Peyer's patch (tissue), 4 donors: Measurements from ENCODE around the gene RAB31. TPM values are rescaled to one million over a fixed set of nuclear protein-coding genes. Genes with fewer than 3 reads are reported as not detected.

Experiments used
- DNase-seq, 3 donors: peaks; one replicate each; pipeline ENCODE4 v3.0.0-alpha.2; 2017 to 2019
- H3K27ac ChIP-seq, 4 donors: fragments of 200-600 bp; sonication (generic); one replicate each; pipeline ENCODE4 v1.5.1; 2016 to 2019
- H3K27me3 ChIP-seq, 2 donors: fragments of 200-600 bp; sonication (generic); one replicate each; pipeline ENCODE4 v1.5.1; 2019
- H3K36me3 ChIP-seq, 3 donors: fragments of 200-600 bp; sonication (generic); one replicate each; pipeline ENCODE4 v1.5.1; 2016 to 2019
- H3K4me1 ChIP-seq, 4 donors: fragments of 200-600 bp; sonication (generic); one replicate each; pipeline ENCODE4 v1.5.1; 2016 to 2019
- H3K4me3 ChIP-seq, 4 donors: fragments of 200-600 bp; sonication (generic); 1 replicate in 3 of 4; 2 replicates in 1 of 4; pipeline ENCODE4 v1.5.1; 2016 to 2019; ENCODE audit warnings: mild to moderate bottlenecking in 1 of 4
- H3K9me3 ChIP-seq, 4 donors: fragments of 200-600 bp; sonication (generic); one replicate each; pipeline ENCODE4 v1.5.1; 2016 to 2019; ENCODE audit warnings: mild to moderate bottlenecking in 1 of 4
- CTCF ChIP-seq, 6 experiments: fragments of 450-650 bp in 4 of 6; fragments of 200-600 bp in 2 of 6; sonication (generic) in 1 of 6; IDR thresholded peaks; one replicate each; pipeline ENCODE4 v1.5.1; 2017 to 2019; ENCODE audit warnings: antibody characterized with exemption in 6 of 6, mild to moderate bottlenecking in 3 of 6, moderate library complexity in 1 of 6
- POLR2A ChIP-seq, 2 donors: fragments of 450-650 bp; IDR thresholded peaks; one replicate each; pipeline ENCODE4 v1.5.1; 2017; ENCODE audit warnings: antibody characterized with exemption in 2 of 2, mild to moderate bottlenecking in 2 of 2, moderate library complexity in 2 of 2
- total RNA-seq, 4 donors: library from RNA; depleted of rRNA; stranded (reverse); fragments of >200 nt; gene quantifications; one replicate each; pipeline ENCODE4 v1.1.0, GENCODE V29; 2016

The RAB31 gene
- total RNA-seq, 4 donors from 2014 or later: 6.2 to 66.8 (median 17.7) TPM

- Histone ChIP-seq H3K9me3 (no peaks in the 10 kb centered on the region), H3K27ac (peak overlapping the region in 1 of 4 donors; percentile 53), H3K27me3 (no peaks in the 10 kb centered on the region), H3K4me3 (no peak overlapping the region), H3K4me1 (peaks cover 0 to 13% (median 0%) of the 10 kb centered on the region in 4 donors), H3K36me3 (no peaks in the 10 kb centered on the region)
- no peak for TF ChIP-seq POLR2A (IDR thresholded peaks at IDR 0.05)
- no peak for TF ChIP-seq CTCF (IDR thresholded peaks at IDR 0.05)
- DNase-seq: no peak
These were observed 101.6 kb downstream of the RAB31 start for GRCh38 chr18:9809697-9810096.

GRCh38 chr18:9810299-9810698, 102.2 kb downstream of the RAB31 start:
- Histone ChIP-seq H3K27me3 (no peaks in the 10 kb centered on the region), H3K4me3 (no peak overlapping the region), H3K4me1 (peaks cover 0 to 12% (median 0%) of the 10 kb centered on the region in 4 donors), H3K36me3 (no peaks in the 10 kb centered on the region), H3K27ac (peak overlapping the region in 1 of 4 donors; percentile 53), H3K9me3 (no peaks in the 10 kb centered on the region)
- no peak for DNase-seq
- TF ChIP-seq CTCF (IDR thresholded peaks at IDR 0.05) (no peak), POLR2A (IDR thresholded peaks at IDR 0.05) (no peak)

GRCh38 chr18:9810994-9811705, 103.0 kb downstream of the RAB31 start:
- DNase-seq: no peak
- no peaks in the 10 kb centered on the region for H3K36me3 ChIP-seq
- no peak overlapping the region for H3K4me3 ChIP-seq
- peak overlapping the region in 1 of 4 donors; percentile 53 for H3K27ac ChIP-seq
- TF ChIP-seq CTCF (IDR thresholded peaks at IDR 0.05): no peak
- TF ChIP-seq POLR2A (IDR thresholded peaks at IDR 0.05): no peak
- H3K4me1 ChIP-seq: peaks cover 0 to 12% (median 0%) of the 10 kb centered on the region in 4 donors
- H3K27me3 ChIP-seq: no peaks in the 10 kb centered on the region
- H3K9me3 ChIP-seq: no peaks in the 10 kb centered on the region

GRCh38 chr18:9811978-9812377, 103.9 kb downstream of the RAB31 start:
- H3K27ac ChIP-seq: no peak overlapping the region
- DNase-seq: no peak
- no peaks in the 10 kb centered on the region for H3K27me3 ChIP-seq
- no peaks in the 10 kb centered on the region for H3K9me3 ChIP-seq
- H3K4me3 ChIP-seq: no peak overlapping the region
- H3K4me1 ChIP-seq: peaks cover 0 to 8% (median 0%) of the 10 kb centered on the region in 4 donors
- no peak for TF ChIP-seq POLR2A (IDR thresholded peaks at IDR 0.05)
- no peaks in the 10 kb centered on the region for H3K36me3 ChIP-seq

GRCh38 chr18:9814431-9814830, 106.3 kb downstream of the RAB31 start:
- no peak for DNase-seq
- Histone ChIP-seq H3K36me3 (no peaks in the 10 kb centered on the region), H3K4me1 (no peaks in the 10 kb centered on the region), H3K27me3 (no peaks in the 10 kb centered on the region), H3K4me3 (no peak overlapping the region), H3K27ac (no peak overlapping the region), H3K9me3 (peaks cover 0 to 4% (median 0%) of the 10 kb centered on the region in 4 donors)
- TF ChIP-seq CTCF (IDR thresholded peaks at IDR 0.05) (no peak), POLR2A (IDR thresholded peaks at IDR 0.05) (no peak)

- DNase-seq: no peak
- Histone ChIP-seq H3K36me3 (no peaks in the 10 kb centered on the region), H3K4me1 (no peaks in the 10 kb centered on the region), H3K9me3 (peaks cover 0 to 4% (median 0%) of the 10 kb centered on the region in 4 donors), H3K27ac (peak overlapping the region in 1 of 4 donors; percentile 12), H3K27me3 (no peaks in the 10 kb centered on the region), H3K4me3 (no peak overlapping the region)
- no peak for TF ChIP-seq CTCF (IDR thresholded peaks at IDR 0.05)
- TF ChIP-seq POLR2A (IDR thresholded peaks at IDR 0.05): no peak
These were observed 109.2 kb downstream of the RAB31 start for GRCh38 chr18:9817286-9817685.
